ENCODE data around the gene MNAT1.
A peak's percentile ranks its signal among the peaks of the same experiment; 100 is the strongest.
"Not testable (repeated sequence)": the region's sequence is repeated elsewhere in the genome, so short reads cannot be mapped to it uniquely, and the experiment has no call there.

MNAT1 gene

DNA sequence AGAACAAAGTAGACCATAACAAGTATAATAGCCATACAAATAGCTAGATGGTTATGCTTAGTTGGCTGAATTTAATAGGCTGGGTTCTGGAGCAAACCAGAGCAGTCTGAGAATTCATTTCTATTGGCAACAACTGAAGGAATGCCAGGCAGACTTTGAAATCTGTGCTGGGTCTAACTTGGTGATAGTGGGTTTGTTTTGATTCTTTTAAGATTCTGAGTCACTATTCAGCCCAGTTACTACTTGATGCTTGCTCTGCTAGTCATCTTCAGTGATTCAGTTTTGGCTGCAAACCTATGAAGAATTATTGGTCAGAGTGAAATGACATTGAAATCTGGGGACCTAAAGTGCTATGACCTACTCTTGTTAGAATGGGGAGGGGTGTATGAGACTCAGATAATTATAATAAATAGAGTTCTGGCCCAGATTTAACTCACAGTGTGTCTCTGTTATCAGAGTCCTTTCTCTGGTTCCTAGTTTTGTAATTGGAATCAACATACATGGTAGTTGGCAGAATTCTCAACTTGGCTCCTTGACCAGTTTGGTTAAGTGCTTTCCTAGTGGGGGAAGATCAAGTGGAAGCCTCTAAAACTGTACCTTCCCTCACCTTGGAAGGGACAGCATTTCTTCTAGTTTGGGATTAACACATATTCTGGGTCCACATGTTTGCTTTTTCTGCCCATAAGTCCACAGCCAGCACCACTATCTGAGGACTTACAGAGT is 43.5 kb downstream of the MNAT1 start:
- Histone ChIP-seq H3K27me3 (ENCODE audit: insufficient read depth, low read length) (no peaks in the 10 kb centered on the region), H3K4me3 (ENCODE audit: low read length) (no peak overlapping the region), H3K9me3 (ENCODE audit: insufficient read depth, low read depth, low read length) (no peaks in the 10 kb centered on the region), H3K36me3 (ENCODE audit: insufficient read depth, low read depth, low read length) (no peaks in the 10 kb centered on the region), H3K4me1 (ENCODE audit: insufficient read depth, low read length) (peaks cover 5% of the 10 kb centered on the region; the same call in 1 of the 2 replicates), H3K9ac (ENCODE audit: low read depth, low read length) (no peak overlapping the region), H3K27ac (ENCODE audit: low read length) (no peak overlapping the region)

GRCh38 chr14:60779745-60780514 is 45.4 kb downstream of the MNAT1 start:
- H3K36me3 ChIP-seq (ENCODE audit: insufficient read depth, low read depth, low read length); H3K9ac ChIP-seq (ENCODE audit: low read depth, low read length); H3K27ac ChIP-seq (ENCODE audit: low read length); H3K4me3 ChIP-seq (ENCODE audit: low read length); H3K27me3 ChIP-seq (ENCODE audit: insufficient read depth, low read length); H3K4me1 ChIP-seq (ENCODE audit: insufficient read depth, low read length); H3K9me3 ChIP-seq (ENCODE audit: insufficient read depth, low read depth, low read length): not testable (repeated sequence)

GRCh38 chr14:60780558-60780957 is 46.0 kb downstream of the MNAT1 start:
- not testable (repeated sequence) for H3K4me3 ChIP-seq (ENCODE audit: low read length); H3K36me3 ChIP-seq (ENCODE audit: insufficient read depth, low read depth, low read length); H3K9ac ChIP-seq (ENCODE audit: low read depth, low read length); H3K27ac ChIP-seq (ENCODE audit: low read length); H3K4me1 ChIP-seq (ENCODE audit: insufficient read depth, low read length); H3K9me3 ChIP-seq (ENCODE audit: insufficient read depth, low read depth, low read length); H3K27me3 ChIP-seq (ENCODE audit: insufficient read depth, low read length)

GRCh38 chr14:60786905-60787304 is 52.3 kb downstream of the MNAT1 start:
- Histone ChIP-seq H3K4me1 (ENCODE audit: insufficient read depth, low read length) (peaks cover 15% of the 10 kb centered on the region), H3K9ac (ENCODE audit: low read depth, low read length) (no peak overlapping the region), H3K36me3 (ENCODE audit: insufficient read depth, low read depth, low read length) (peaks cover 11% of the 10 kb centered on the region)

GRCh38 chr14:60789656-60790055 is 55.1 kb downstream of the MNAT1 start:
- peaks cover 15% of the 10 kb centered on the region for H3K4me1 ChIP-seq (ENCODE audit: insufficient read depth, low read length)
- no peak overlapping the region for H3K4me3 ChIP-seq (ENCODE audit: low read length)
- no peaks in the 10 kb centered on the region for H3K9me3 ChIP-seq (ENCODE audit: insufficient read depth, low read depth, low read length)
- H3K9ac ChIP-seq (ENCODE audit: low read depth, low read length): peak overlapping the region; percentile 30; the same call in 1 of the 2 replicates
- H3K27me3 ChIP-seq (ENCODE audit: insufficient read depth, low read length): no peaks in the 10 kb centered on the region
- H3K27ac ChIP-seq (ENCODE audit: low read length): peak overlapping the region; percentile 59
- peaks cover 11% of the 10 kb centered on the region for H3K36me3 ChIP-seq (ENCODE audit: insufficient read depth, low read depth, low read length)

More at GRCh38 chr14:60786905-60787304, 52.3 kb downstream of the MNAT1 start:
- Histone ChIP-seq H3K9me3 (ENCODE audit: insufficient read depth, low read depth, low read length) (no peaks in the 10 kb centered on the region), H3K27me3 (ENCODE audit: insufficient read depth, low read length) (no peaks in the 10 kb centered on the region), H3K4me3 (ENCODE audit: low read length) (no peak overlapping the region), H3K27ac (ENCODE audit: low read length) (no peak overlapping the region)

DNA sequence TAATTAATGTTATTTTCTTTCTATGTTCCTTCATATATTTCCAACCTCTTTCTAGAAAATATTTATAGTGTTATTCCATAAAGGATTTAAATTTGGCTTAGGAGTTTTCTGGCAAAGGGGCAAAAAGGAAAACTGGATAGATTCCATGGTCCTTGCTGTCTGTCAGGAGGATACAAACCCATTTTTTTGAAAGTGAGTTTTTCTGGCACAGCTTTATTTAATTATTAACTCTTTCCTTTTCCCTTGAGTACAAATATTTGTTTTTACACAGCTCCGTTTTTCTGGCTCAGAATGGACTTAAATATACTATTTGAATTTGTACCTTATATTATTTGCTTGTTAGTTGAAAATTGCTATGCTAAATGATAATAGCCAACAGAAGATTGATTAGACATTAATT is 56.3 kb downstream of the MNAT1 start:
- Histone ChIP-seq H3K9ac (ENCODE audit: low read depth, low read length) (no peak overlapping the region), H3K27me3 (ENCODE audit: insufficient read depth, low read length) (no peaks in the 10 kb centered on the region), H3K36me3 (ENCODE audit: insufficient read depth, low read depth, low read length) (peaks cover 11% of the 10 kb centered on the region), H3K9me3 (ENCODE audit: insufficient read depth, low read depth, low read length) (no peaks in the 10 kb centered on the region), H3K4me3 (ENCODE audit: low read length) (no peak overlapping the region), H3K4me1 (ENCODE audit: insufficient read depth, low read length) (peaks cover 15% of the 10 kb centered on the region), H3K27ac (ENCODE audit: low read length) (no peak overlapping the region)

- no peaks in the 10 kb centered on the region for H3K27me3 ChIP-seq (ENCODE audit: insufficient read depth, low read length)
- peaks cover 16% of the 10 kb centered on the region for H3K36me3 ChIP-seq (ENCODE audit: insufficient read depth, low read depth, low read length)
- no peak overlapping the region for H3K4me3 ChIP-seq (ENCODE audit: low read length)
- H3K9ac ChIP-seq (ENCODE audit: low read depth, low read length): no peak overlapping the region
- no peak overlapping the region for H3K27ac ChIP-seq (ENCODE audit: low read length)
- H3K4me1 ChIP-seq (ENCODE audit: insufficient read depth, low read length): no peaks in the 10 kb centered on the region
- no peaks in the 10 kb centered on the region for H3K9me3 ChIP-seq (ENCODE audit: insufficient read depth, low read depth, low read length)
These were observed 61.9 kb downstream of the MNAT1 start for GRCh38 chr14:60796434-60796833.

- H3K9ac ChIP-seq (ENCODE audit: low read depth, low read length): no peak overlapping the region
- no peaks in the 10 kb centered on the region for H3K27me3 ChIP-seq (ENCODE audit: insufficient read depth, low read length)
- H3K9me3 ChIP-seq (ENCODE audit: insufficient read depth, low read depth, low read length): no peaks in the 10 kb centered on the region
- peaks cover 16% of the 10 kb centered on the region for H3K36me3 ChIP-seq (ENCODE audit: insufficient read depth, low read depth, low read length)
- no peak overlapping the region for H3K27ac ChIP-seq (ENCODE audit: low read length)
- H3K4me3 ChIP-seq (ENCODE audit: low read length): no peak overlapping the region
- no peaks in the 10 kb centered on the region for H3K4me1 ChIP-seq (ENCODE audit: insufficient read depth, low read length)
These were observed 65.8 kb downstream of the MNAT1 start for GRCh38 chr14:60800409-60800808.

DNA sequence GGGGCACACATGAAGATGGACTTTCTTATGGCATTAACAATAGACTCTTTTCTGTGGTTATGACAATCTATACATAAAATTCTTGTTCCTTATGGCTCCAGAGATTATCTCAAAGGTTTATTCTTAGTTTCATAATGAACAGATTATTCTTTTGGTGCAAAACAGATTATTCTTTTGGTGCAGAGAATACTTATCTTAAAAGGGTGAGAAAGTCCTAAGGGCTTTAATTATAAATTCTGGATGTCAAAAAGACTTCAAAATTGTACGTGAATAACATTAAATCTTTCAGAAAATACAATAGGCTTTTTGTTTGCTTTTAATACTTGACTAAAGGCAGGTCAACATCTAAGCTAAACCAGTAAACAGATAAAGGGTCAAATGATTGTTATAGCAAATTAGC is 69.3 kb downstream of the MNAT1 start:
- Histone ChIP-seq H3K9ac (ENCODE audit: low read depth, low read length) (no peak overlapping the region), H3K36me3 (ENCODE audit: insufficient read depth, low read depth, low read length) (no peaks in the 10 kb centered on the region)

GRCh38 chr14:60805841-60806430 is 71.4 kb downstream of the MNAT1 start:
- H3K4me3 ChIP-seq (ENCODE audit: low read length): no peak overlapping the region
- no peak overlapping the region for H3K27ac ChIP-seq (ENCODE audit: low read length)
- no peaks in the 10 kb centered on the region for H3K27me3 ChIP-seq (ENCODE audit: insufficient read depth, low read length)
- no peaks in the 10 kb centered on the region for H3K9me3 ChIP-seq (ENCODE audit: insufficient read depth, low read depth, low read length)
- no peaks in the 10 kb centered on the region for H3K4me1 ChIP-seq (ENCODE audit: insufficient read depth, low read length)
- H3K36me3 ChIP-seq (ENCODE audit: insufficient read depth, low read depth, low read length): peaks cover 4% of the 10 kb centered on the region; the same call in 1 of the 2 replicates
- H3K9ac ChIP-seq (ENCODE audit: low read depth, low read length): no peak overlapping the region

More for the DNA sequence above, 69.3 kb downstream of the MNAT1 start:
- Histone ChIP-seq H3K4me3 (ENCODE audit: low read length) (no peak overlapping the region), H3K27ac (ENCODE audit: low read length) (no peak overlapping the region), H3K4me1 (ENCODE audit: insufficient read depth, low read length) (no peaks in the 10 kb centered on the region), H3K27me3 (ENCODE audit: insufficient read depth, low read length) (no peaks in the 10 kb centered on the region), H3K9me3 (ENCODE audit: insufficient read depth, low read depth, low read length) (no peaks in the 10 kb centered on the region)

GRCh38 chr14:60807247-60807646 is 72.7 kb downstream of the MNAT1 start:
- H3K27me3 ChIP-seq (ENCODE audit: insufficient read depth, low read length): no peaks in the 10 kb centered on the region
- no peaks in the 10 kb centered on the region for H3K9me3 ChIP-seq (ENCODE audit: insufficient read depth, low read depth, low read length)
- H3K27ac ChIP-seq (ENCODE audit: low read length): no peak overlapping the region
- no peaks in the 10 kb centered on the region for H3K4me1 ChIP-seq (ENCODE audit: insufficient read depth, low read length)
- H3K4me3 ChIP-seq (ENCODE audit: low read length): no peak overlapping the region
- H3K9ac ChIP-seq (ENCODE audit: low read depth, low read length): no peak overlapping the region
- H3K36me3 ChIP-seq (ENCODE audit: insufficient read depth, low read depth, low read length): peaks cover 9% of the 10 kb centered on the region; the same call in 1 of the 2 replicates

DNA sequence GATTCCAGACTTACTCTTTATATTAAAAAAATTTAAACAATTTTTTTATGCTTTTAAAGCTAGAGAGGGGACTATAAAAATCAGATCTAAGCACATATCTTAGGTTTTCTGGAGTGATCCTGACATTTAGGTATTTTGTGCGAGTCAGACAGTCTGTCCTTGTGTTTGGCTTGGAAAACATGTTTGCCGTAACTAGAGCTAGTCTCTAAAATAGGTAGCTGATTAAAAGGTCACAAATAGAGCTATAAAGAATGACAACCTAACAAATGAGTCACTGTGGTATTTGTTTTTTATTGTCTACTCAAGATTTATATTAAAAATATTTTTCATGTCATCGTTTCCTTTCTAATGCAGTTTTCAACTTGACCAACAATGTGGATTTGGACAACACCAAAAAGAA is 73.4 kb downstream of the MNAT1 start:
- H3K27me3 ChIP-seq (ENCODE audit: insufficient read depth, low read length): no peaks in the 10 kb centered on the region
- no peaks in the 10 kb centered on the region for H3K9me3 ChIP-seq (ENCODE audit: insufficient read depth, low read depth, low read length)
- H3K4me1 ChIP-seq (ENCODE audit: insufficient read depth, low read length): no peaks in the 10 kb centered on the region
- H3K36me3 ChIP-seq (ENCODE audit: insufficient read depth, low read depth, low read length): peaks cover 15% of the 10 kb centered on the region
- no peak overlapping the region for H3K4me3 ChIP-seq (ENCODE audit: low read length)
- no peak overlapping the region for H3K27ac ChIP-seq (ENCODE audit: low read length)
- no peak overlapping the region for H3K9ac ChIP-seq (ENCODE audit: low read depth, low read length)

All from iPS-20b (cell line).